VCaP (cell line): ENCODE results near the gene DCDC1.

ENCODE experiments used
- H3K27ac ChIP-seq: fragments of 450-650 bp; 2 replicates; pipeline ENCODE4 v1.5.1; 2017
- TF ChIP-seq, protein P1 (sequence below): fragments of 450-650 bp; conservative IDR thresholded peaks from 2 replicates; pipeline ENCODE4 v1.5.1; 2017; ENCODE audit warnings: mild to moderate bottlenecking, moderate library complexity

Gene DCDC1

DNA sequence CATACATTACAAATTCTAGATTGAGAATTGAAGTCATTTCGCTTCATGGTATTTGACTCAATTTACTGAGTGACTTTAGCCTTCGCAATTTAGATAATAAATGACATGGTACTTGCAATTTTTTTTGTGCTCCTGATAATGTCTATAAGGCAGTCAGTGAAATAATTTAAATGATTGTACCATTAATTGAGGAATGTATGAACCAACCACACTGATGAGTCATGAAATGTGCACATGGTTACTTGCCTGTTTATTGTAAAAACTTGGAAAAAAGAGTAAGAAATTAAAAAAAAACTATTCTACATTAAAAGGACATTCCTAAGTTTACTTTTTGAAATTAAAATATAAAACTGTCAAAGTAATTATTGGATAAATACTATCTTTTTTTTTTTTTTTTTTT lies 43.4 kb upstream of the DCDC1 start:
- TF ChIP-seq, protein P1, sequence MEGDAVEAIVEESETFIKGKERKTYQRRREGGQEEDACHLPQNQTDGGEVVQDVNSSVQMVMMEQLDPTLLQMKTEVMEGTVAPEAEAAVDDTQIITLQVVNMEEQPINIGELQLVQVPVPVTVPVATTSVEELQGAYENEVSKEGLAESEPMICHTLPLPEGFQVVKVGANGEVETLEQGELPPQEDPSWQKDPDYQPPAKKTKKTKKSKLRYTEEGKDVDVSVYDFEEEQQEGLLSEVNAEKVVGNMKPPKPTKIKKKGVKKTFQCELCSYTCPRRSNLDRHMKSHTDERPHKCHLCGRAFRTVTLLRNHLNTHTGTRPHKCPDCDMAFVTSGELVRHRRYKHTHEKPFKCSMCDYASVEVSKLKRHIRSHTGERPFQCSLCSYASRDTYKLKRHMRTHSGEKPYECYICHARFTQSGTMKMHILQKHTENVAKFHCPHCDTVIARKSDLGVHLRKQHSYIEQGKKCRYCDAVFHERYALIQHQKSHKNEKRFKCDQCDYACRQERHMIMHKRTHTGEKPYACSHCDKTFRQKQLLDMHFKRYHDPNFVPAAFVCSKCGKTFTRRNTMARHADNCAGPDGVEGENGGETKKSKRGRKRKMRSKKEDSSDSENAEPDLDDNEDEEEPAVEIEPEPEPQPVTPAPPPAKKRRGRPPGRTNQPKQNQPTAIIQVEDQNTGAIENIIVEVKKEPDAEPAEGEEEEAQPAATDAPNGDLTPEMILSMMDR, result no peak
- no peak overlapping the region for H3K27ac ChIP-seq

DNA sequence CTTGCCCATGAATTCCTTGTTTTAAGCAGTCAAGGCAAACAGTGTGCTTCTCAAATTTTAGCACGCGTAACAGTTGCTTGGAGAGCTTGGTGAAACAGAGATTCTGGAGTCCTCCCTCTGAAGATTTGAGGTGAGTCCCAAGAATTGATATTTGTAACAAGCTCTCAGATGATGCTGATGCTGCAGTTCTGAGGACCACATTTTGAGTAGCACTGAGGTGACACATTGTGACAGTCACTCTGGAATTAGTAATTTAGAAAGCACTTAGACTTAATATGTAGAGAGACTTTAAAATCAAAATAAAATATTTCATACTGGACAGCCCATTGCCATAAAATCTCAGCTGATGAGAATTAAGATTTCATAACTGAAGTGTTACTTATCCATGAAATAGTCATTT lies 38.7 kb upstream of the DCDC1 start:
- no peak overlapping the region for H3K27ac ChIP-seq
- TF ChIP-seq, protein P1, result no peak

DNA sequence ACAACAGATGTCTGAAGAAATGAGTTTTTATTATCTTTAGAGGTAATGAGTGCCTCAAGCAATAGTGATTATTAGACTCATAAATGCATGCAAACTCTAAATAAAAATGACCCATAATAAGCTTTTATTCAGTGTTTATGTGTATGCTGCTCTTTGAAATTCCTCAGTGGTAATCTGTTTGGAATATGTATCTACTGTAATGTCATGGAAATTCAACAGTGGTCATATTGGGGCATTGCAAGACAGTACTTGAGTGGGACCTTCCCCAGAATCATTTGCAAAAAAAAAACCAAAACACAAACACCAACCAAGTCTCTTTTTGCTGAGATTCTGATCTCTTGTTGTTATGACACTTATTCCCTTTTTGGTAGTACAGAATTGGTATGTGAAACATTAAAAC lies 35.1 kb upstream of the DCDC1 start:
- TF ChIP-seq, protein P1, result no peak
- no peak overlapping the region for H3K27ac ChIP-seq

- TF ChIP-seq, protein P1, result peak; percentile 78
- H3K27ac ChIP-seq, result no peak overlapping the region
Measured at GRCh38 chr11:31397239-31397834, 27.8 kb upstream of the DCDC1 start.

DNA sequence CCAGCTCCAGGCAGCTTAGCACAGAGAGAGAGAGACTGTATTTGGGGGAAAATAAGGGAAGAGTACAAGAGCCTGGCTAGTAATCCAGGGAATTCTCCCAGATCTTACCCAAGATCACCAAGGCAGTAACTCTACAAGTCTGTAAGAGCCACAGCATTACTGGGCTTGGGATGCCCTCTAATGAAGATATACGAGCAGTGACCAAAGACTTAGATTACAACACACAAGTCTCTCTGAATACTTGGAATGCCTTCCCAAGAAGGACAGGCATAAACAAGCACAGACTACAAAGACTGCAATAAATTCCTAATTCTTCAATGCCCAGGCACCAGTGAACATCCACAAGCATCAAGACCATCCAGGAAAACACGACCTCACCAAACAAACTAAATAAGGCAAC lies 17.8 kb upstream of the DCDC1 start:
- TF ChIP-seq, protein P1, result no peak
- H3K27ac ChIP-seq, result no peak overlapping the region

DNA sequence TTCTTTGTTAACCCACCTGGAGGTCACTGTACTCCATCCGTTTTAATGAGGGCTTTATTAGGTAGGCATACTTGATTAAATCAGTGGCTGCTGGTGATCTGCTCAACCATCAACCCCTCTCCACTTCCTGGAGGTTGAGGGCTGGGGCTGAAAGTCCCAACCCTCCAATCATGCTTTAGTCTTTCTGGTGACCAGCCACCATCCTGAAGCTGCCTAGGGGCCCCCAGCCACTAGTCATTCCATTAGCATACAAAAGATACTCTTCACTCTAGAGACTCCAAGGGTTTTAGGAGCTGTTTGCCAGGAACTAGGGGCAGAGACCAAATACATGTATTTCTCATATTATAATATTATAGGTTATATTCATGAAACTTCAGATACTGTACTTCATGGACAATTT lies 13.6 kb upstream of the DCDC1 start:
- TF ChIP-seq, protein P1, result no peak

GRCh38 chr11:31375879-31376278 lies 6.3 kb upstream of the DCDC1 start:
- TF ChIP-seq, protein P1, result no peak
- no peak overlapping the region for H3K27ac ChIP-seq

More for the DNA sequence above, 13.6 kb upstream of the DCDC1 start:
- H3K27ac ChIP-seq, result no peak overlapping the region
